RWPE2 (cell line): ENCODE results near the gene ARID3A.

Experiments used
- ATAC-seq: fragments of 200-7000 bp; cut with Tn5 transposase; 3 replicates; pipeline ENCODE4 v1.9.1; 2021; ENCODE audit warnings: low read depth
- DNase-seq: peaks from one replicate; pipeline ENCODE4 v3.0.0-alpha.2; 2020; ENCODE audit warnings: low spot score
- H3K27ac ChIP-seq: fragments of 450-650 bp; 2 replicates; pipeline ENCODE4 v1.5.1; 2017; ENCODE audit warnings: mild to moderate bottlenecking; ENCODE audit not compliant: poor library complexity, severe bottlenecking
- H3K27me3 ChIP-seq: fragments of 250-450 bp; sonication (Bioruptor Pico); 2 replicates; pipeline ENCODE4 v1.5.1; 2021; ENCODE audit warnings: mild to moderate bottlenecking, moderate library complexity; ENCODE audit not compliant: insufficient read depth, poor library complexity, severe bottlenecking
- H3K36me3 ChIP-seq: fragments of 250-450 bp; sonication (Bioruptor Pico); 2 replicates; pipeline ENCODE4 v1.5.1; 2020; ENCODE audit warnings: low read depth, mild to moderate bottlenecking, moderate library complexity
- H3K4me1 ChIP-seq: fragments of 250-450 bp; sonication (Bioruptor Pico); 2 replicates; pipeline ENCODE4 v1.5.1; 2021; ENCODE audit warnings: mild to moderate bottlenecking, moderate library complexity; ENCODE audit not compliant: insufficient read depth, poor library complexity, severe bottlenecking
- H3K4me3 ChIP-seq: fragments of 250-450 bp; sonication (Bioruptor Pico); 2 replicates; pipeline ENCODE4 v1.5.1; 2021; ENCODE audit warnings: mild to moderate bottlenecking, moderate library complexity; ENCODE audit not compliant: severe bottlenecking
- H3K9me3 ChIP-seq: fragments of 250-450 bp; sonication (Bioruptor Pico); 2 replicates; pipeline ENCODE4 v1.5.1; 2021; ENCODE audit warnings: mild to moderate bottlenecking, moderate library complexity; ENCODE audit not compliant: severe bottlenecking
- TF ChIP-seq, protein P1 (sequence below): fragments of 450-650 bp; IDR thresholded peaks from one replicate; pipeline ENCODE4 v1.5.1; 2017; ENCODE audit warnings: mild to moderate bottlenecking, moderate library complexity; ENCODE audit not compliant: poor library complexity, severe bottlenecking

ARID3A gene

DNA sequence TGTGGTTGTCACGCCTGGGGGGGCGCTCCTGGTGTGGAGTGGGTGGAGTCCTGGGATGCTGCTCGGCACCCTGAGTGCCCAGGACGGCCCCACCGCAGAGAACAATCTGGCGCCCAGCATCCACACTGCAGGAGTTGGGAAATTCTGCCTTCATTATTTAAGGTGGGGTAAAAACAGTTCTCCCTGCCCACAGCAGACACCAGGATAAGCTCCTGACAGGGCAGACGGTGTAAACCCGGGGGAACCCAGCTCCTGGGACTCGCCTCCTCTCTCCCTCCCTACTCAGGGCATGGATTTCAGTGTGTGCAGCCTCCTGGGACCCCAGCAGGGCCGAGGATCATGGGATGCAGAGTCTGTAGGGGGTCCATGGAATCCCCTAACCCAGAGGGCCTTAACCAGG, 50.6 kb downstream of the ARID3A start:
- ATAC-seq = 0 out of 3 replicates have a peak, but pooled peaks have one; percentile 35
- no peaks in the 10 kb centered on the region for H3K4me1 ChIP-seq
- no peak overlapping the region for H3K4me3 ChIP-seq

DNA sequence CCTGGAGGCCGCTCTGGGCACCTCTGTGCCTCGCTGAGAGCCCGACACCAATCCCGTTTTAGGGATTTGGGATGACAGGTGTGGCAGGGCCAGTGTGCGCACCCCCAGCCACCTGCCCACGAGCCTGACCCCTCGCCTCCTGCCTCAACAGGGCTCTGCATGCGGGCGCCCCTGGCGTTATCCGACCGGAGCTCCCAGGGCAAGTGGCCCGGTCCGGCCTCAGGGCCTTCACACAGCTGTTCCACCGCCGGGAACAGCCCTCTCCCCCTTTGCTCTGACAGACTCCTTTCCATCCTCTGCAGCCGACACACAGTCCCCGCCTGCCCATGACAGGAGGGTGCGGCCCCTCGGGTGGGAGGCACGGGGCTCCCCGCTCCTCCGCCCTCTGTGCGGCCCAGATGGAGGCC, 51.2 kb downstream of the ARID3A start:
- no peak for DNase-seq
- Histone ChIP-seq H3K27me3 (no peaks in the 10 kb centered on the region), H3K4me3 (no peak overlapping the region), H3K27ac (no peak overlapping the region), H3K4me1 (no peaks in the 10 kb centered on the region), H3K36me3 (no peaks in the 10 kb centered on the region), H3K9me3 (no peaks in the 10 kb centered on the region)
- TF ChIP-seq, protein P1, sequence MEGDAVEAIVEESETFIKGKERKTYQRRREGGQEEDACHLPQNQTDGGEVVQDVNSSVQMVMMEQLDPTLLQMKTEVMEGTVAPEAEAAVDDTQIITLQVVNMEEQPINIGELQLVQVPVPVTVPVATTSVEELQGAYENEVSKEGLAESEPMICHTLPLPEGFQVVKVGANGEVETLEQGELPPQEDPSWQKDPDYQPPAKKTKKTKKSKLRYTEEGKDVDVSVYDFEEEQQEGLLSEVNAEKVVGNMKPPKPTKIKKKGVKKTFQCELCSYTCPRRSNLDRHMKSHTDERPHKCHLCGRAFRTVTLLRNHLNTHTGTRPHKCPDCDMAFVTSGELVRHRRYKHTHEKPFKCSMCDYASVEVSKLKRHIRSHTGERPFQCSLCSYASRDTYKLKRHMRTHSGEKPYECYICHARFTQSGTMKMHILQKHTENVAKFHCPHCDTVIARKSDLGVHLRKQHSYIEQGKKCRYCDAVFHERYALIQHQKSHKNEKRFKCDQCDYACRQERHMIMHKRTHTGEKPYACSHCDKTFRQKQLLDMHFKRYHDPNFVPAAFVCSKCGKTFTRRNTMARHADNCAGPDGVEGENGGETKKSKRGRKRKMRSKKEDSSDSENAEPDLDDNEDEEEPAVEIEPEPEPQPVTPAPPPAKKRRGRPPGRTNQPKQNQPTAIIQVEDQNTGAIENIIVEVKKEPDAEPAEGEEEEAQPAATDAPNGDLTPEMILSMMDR = no peak
- ATAC-seq = peak; percentile 21; the same call in 1 of the 3 replicates

More for the DNA sequence above, 50.6 kb downstream of the ARID3A start:
- DNase-seq = no peak
- Histone ChIP-seq H3K27ac (no peak overlapping the region), H3K27me3 (no peaks in the 10 kb centered on the region), H3K9me3 (no peaks in the 10 kb centered on the region), H3K36me3 (peaks cover 3% of the 10 kb centered on the region; the same call in 1 of the 2 replicates)
- TF ChIP-seq, protein P1 = no peak

DNA sequence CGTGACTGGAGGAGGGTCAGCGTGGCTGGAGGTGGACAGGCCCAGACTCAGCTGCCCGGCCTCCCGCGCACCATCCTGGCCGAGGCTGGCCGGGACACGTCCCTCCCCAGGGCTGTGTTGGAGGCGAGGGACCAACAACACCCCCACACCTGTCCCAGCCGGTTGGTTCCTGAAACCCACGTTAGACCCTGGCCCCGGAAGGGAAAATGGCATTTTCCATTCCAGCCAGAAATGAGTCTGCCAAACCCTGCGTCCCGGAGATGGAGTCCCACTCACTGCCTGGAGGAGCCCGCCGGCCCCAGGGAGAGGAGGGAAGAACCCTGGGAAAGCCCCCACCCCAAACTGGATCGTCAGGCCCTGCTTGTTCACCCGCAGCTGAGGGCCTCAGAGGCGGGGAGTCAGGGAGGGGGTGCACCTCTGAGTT, 53.5 kb downstream of the ARID3A start:
- Histone ChIP-seq H3K36me3 (no peaks in the 10 kb centered on the region), H3K9me3 (no peaks in the 10 kb centered on the region), H3K27me3 (no peaks in the 10 kb centered on the region), H3K4me3 (no peak overlapping the region), H3K4me1 (peaks cover 3% of the 10 kb centered on the region), H3K27ac (no peak overlapping the region)
- TF ChIP-seq, protein P1 = no peak
- no peak for ATAC-seq
- DNase-seq = no peak

DNA sequence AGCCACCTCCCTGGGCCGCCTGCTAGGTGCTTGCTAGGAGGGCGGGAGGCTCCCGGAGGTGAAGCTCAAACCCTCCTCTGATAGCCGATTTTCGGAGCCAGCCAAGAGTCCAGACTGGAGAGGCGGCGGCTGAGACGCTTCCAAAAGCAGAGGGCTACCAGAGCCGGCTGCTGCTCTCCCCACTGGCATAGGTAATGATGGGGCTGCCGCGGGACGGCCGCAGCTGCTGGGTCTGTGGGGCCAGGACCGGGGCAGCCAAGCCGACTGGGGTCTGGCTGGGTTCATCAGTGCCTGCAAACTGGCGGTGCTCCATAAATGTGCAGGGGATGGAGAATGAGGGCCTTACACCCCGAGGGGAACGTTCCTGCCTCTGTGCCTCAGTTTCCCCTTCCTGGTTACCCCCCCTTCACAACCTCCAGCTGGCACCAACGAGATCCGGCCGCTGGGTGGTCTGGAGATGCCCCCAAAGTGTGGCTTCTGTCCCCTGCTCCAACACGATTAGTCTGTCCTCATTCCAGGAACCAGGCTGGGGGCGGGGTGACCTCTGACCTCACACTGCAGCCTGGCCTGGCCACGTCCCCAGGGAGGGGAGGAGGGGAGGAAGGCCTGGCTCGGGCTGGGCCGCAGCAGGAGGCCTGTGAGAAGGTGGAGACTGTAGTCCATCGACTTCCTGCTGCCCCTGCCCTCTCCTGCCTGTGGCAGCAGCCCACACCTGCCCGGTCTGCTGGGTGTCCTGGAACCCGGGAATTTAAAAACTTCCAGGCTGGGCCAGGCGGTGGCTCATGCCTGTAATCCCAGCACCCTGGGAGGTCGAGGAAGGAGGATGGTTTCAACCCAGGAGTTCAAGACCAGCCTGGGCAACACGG, 54.5 kb downstream of the ARID3A start:
- Histone ChIP-seq H3K9me3 (no peaks in the 10 kb centered on the region), H3K4me1 (peaks cover 3% of the 10 kb centered on the region), H3K27ac (no peak overlapping the region), H3K36me3 (no peaks in the 10 kb centered on the region), H3K4me3 (no peak overlapping the region), H3K27me3 (no peaks in the 10 kb centered on the region)
- TF ChIP-seq, protein P1 = no peak
- DNase-seq = no peak
- no peak for ATAC-seq

DNA sequence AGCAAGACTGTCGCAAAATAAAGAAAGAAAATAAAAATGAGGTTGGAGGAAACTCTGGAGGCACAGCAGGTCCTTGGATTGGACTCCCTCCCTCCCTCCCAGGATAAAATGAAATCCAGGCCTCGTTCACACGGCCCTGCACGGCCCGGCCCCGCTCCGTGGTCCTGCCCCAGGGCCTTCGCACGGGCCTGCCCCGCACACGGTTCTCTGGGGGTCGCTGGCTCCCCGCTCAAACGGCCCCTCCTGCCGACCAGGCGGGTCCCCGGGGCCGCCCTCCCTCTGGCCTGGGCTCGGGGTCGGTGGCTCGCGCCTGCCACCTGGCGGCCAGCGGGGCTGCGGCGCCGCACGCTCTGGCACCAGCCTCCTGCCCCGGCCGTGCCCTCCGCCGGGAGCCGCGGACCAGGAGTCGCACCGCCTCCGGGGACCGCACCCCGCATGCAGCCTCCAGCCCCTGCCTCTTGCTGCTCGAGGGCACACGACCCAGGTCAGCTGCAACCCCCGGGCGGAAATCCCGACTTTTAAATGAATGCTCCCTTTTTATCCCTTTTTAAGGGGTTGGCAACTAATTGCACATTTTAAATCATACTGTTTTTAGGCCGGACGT, 56.8 kb downstream of the ARID3A start:
- no peak overlapping the region for H3K27ac ChIP-seq
- no peaks in the 10 kb centered on the region for H3K27me3 ChIP-seq
- ATAC-seq (peak; percentile 86), DNase-seq (peak; percentile 56)
- TF ChIP-seq, protein P1 = peak; percentile 90
- peaks cover 3% of the 10 kb centered on the region for H3K4me1 ChIP-seq
- H3K4me3 ChIP-seq = peak overlapping the region; percentile 14
- H3K9me3 ChIP-seq = no peaks in the 10 kb centered on the region
- H3K36me3 ChIP-seq = peaks cover 15% of the 10 kb centered on the region; the same call in 1 of the 2 replicates
